ENCODE data around the gene CDAN1.

DNA sequence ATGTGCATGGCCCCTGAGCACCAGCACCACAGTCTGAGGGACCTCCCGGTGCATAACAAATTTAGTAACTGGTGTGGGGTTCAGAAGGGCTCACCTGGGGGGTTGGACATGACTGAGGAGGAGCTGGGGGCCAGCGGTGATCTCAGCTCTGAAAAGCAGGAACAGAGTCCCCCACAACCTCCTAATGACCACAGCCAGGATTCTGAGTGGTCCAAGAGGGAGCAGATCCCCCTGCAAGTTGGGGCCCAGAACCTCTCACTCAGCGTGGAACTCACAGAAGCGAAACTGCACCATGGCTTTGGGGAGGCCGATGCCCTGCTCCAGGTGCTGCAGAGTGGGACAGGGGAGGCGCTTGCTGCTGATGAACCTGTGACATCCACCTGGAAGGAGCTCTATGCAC is 43.0 kb downstream of the CDAN1 start:
- TF ChIP-seq, protein P1, sequence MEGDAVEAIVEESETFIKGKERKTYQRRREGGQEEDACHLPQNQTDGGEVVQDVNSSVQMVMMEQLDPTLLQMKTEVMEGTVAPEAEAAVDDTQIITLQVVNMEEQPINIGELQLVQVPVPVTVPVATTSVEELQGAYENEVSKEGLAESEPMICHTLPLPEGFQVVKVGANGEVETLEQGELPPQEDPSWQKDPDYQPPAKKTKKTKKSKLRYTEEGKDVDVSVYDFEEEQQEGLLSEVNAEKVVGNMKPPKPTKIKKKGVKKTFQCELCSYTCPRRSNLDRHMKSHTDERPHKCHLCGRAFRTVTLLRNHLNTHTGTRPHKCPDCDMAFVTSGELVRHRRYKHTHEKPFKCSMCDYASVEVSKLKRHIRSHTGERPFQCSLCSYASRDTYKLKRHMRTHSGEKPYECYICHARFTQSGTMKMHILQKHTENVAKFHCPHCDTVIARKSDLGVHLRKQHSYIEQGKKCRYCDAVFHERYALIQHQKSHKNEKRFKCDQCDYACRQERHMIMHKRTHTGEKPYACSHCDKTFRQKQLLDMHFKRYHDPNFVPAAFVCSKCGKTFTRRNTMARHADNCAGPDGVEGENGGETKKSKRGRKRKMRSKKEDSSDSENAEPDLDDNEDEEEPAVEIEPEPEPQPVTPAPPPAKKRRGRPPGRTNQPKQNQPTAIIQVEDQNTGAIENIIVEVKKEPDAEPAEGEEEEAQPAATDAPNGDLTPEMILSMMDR (conservative IDR thresholded peaks at IDR 0.05; ENCODE audit: low read length) = no peak
- no peak for TF ChIP-seq EZH2phosphoT487 (IDR thresholded peaks at IDR 0.05; ENCODE audit: borderline replicate concordance)
